ENCODE measurements around the gene TTC39B. TPM values are rescaled to one million over a fixed set of nuclear protein-coding genes. Genes with fewer than 3 reads are reported as not detected.
"Not testable (repeated sequence)": the region's sequence is repeated elsewhere in the genome, so short reads cannot be mapped to it uniquely, and the experiment has no call there.

TTC39B gene
- total RNA-seq, 1 donor from 2014 or later: 4.9 TPM

DNA sequence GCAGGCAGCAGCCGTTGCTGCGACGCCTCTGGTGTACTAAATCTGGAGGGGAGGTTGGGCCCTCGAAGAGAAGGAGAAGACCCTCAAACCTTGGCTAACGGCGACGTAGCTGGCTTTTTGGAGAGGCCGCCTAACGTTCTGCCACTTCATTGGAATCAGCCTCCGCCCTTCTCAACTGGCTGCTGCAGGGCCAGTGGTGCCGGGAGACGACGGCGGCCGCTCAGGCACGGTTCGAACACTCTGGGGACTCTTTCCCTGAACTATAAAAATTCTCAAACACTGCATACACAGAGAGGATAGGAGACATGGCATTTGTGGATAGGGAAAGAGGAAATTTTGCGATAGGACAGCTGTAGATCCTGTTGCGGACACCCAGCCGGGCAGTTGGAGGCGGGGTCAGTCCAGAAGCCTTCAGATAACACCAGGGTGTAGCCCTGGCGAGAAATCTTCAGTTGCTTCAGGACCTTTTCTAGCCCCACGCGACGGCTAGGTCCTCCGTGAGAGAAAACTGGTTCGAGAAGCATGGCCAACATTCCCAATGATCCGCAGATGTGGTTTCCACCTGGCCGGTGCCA lies 74.2 kb downstream of the TTC39B start:
- not testable (repeated sequence) for DNase-seq (ENCODE audit: low spot score in 2 of 2); FAIRE-seq

DNA sequence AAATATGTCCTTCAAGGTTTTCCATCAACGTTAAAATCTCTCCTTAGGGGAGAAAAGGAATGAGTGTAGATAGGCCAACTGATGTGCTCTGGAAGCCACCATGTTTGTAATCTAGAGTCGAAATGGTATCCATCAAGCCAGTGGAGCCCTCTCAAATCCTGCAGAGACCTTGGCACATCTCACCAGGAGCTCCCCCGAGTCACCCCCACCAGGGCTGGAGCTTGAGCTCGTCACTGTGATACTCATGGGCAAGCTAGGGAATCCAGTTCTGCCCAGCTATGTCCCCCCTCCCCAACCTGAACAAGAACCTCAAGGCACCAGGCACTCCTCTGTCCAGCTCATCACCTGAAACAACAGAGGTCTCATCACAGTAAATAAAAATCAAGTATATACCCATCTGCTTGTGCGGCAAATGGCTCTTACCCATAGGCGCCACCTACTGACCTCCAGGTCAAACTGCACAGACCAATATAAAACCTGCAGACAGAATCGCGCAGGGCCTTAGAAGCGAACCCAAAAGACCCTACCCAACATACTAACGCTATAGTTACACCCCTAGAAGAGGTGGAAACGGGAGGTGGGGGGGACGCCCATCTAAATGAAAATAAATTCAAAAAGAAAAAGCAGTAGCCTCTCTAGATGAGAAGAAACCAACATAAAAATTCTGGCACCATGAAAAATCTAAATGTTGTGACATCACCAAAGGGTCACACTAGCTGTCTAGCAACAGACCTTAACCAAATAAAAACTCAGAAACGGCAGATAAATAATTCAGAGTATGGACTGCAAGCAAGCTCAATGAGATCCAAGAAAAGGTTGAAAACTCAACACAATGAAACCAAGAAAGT lies 75.0 kb downstream of the TTC39B start:
- FAIRE-seq (no peak), DNase-seq (ENCODE audit: low spot score in 2 of 2) (no peak)

DNA sequence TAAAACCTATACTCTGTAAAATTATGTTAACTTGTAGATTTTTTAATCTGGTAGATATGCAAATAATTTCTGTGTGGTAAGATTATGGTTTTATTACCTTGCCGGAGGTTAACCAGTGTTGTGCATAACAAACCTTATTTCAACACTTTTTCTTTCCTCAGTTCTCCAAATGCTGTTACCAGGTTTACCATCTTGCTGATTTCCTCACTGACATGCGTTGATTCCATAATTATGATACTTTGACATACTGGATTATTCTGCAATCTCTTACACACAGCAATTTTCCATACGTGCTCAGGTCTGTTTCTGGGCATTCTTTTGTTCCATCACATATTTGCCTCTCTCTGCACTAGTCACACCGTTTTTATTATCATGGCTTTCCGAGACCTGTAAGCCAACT lies 77.6 kb downstream of the TTC39B start:
- FAIRE-seq: no peak
- DNase-seq (ENCODE audit: low spot score in 2 of 2): no peak

DNA sequence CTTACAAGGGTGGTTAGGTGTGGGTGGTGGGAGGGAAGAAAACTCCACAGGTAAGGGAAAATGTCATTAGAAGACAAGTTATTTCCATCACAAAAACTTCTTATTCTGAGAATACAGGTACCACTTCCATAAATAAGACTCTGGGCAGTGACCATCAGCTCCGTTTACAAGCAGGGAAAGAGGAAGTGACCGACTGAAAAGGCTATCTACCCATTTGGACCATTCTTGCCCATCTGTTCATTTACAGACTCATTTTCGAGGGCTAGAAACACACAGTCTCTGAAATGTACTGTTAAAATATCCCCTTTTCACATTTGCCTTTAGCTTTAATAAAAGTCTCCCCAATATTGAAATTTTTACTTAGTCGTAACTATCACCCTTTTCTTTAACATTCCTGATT lies 79.5 kb downstream of the TTC39B start:
- FAIRE-seq: no peak

DNA sequence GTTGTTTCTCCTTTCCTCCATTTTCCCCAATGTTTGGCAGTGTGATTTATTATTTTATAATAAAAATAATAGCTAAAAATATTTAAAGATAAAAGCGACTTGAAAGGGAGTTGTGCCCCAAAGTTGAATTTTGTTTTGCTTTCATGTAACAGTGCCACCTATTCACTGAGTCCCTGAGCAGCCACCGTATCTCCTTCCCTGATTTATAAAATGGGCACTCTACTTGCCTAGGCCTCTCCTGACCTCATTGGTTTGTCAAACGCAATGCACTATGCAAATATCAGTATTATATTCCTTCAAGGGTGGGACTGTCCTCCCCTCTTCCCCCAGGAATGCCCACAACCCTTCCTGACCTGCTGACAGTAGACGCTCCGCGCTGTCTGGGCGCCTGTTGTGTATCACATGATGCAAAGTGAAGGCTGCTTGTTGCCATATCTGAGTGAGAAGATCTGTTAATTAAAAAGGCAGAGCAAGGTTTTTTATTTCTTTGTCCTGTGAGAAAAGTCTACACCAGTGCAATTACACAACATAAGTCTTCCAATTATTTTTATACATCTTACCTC lies 81.4 kb downstream of the TTC39B start:
- DNase-seq (ENCODE audit: low spot score in 2 of 2): no peak
- no peak for FAIRE-seq

More for the DNA sequence above, 79.5 kb downstream of the TTC39B start:
- no peak for DNase-seq (ENCODE audit: low spot score in 2 of 2)

DNA sequence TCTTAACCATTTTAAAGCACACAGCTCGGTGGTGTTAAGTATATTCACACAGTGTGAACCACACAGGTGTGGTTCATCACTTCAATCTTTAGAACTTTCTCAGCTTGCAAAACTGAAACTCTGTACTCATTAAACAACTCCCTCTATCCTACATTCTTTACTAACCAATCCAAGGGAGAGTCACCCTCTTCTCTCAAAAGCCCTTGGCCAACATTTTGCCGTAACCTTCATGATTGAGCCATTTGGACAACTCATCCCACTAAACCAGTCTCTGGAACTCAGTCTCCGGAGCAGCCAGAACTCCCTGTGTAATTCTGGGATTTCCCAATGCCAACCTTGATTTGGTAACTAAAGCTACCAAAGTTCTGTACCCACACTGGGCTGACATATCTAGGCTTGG lies 84.7 kb downstream of the TTC39B start:
- DNase-seq (ENCODE audit: low spot score in 2 of 2) (no peak), FAIRE-seq (no peak)

DNA sequence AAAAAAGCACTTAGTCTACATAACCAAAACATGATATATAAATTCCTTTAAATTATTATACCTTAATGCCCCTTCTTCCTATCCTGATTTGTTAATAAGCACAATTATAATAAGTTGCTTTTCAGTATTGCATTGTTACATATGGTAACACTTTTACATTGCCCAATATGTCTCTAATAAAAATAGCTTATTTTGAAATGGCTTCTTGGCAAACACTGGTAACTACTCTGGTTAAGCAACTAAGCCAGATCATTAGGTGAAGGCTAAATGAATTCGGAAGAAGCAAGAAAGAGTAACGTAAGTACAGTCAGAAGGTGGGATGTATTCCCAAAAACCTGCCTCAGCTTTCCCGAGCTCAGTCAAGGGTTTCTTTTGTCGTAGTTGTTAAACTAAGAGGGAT lies 85.3 kb downstream of the TTC39B start:
- DNase-seq (ENCODE audit: low spot score in 2 of 2) (no peak), FAIRE-seq (no peak)

DNA sequence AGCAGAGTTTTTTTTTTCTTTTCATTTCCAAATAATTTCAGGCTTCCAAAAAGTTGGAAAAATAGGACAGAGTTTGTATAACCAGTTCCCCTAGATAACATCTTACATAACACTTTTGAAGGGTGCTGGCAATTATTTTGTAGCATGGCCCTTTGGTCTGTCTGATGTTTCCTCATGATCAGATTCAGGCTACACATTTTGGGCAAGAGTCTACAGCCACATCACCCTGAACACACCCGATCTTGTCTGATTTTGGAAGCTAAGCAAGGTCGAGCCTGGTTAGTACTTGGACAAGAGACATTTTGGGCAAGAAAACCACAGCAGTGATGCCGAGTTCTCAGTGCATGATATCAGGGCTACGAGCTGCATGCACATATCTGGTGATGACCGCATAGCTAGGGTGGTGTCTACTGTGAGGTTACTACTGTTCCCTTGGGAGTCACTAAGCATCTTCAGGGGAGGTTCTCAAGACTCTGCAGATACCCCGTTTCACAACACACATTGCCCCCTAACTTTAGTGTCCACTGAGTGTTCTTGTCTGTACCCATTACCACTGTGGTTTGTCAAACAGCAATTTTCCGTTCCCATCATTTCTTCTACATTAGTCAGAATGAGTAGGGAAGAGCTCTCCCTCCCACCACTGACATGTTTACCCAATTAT lies 86.2 kb downstream of the TTC39B start:
- DNase-seq (ENCODE audit: low spot score in 2 of 2) (no peak), FAIRE-seq (no peak)

DNA sequence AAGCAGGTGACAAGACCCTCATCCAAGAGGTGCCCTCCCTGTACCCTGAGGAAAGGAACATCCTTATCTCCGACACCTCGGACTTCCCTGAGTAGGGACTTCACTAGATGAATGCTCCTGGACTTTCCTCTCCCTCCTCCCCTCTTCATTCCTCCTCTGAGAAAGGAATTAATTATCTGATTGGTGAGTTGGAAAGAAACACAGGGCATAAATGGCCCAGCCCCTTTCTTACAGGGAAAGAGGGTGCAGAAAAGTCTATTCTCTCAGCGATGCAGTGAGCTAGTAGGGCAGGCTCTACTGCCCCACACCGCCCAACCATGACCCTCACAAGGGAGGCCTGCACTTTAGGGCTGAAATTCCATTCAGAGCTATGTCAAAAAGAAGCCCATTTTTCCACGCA lies 87.5 kb downstream of the TTC39B start:
- DNase-seq (ENCODE audit: low spot score in 2 of 2) (no peak), FAIRE-seq (no peak)

DNA sequence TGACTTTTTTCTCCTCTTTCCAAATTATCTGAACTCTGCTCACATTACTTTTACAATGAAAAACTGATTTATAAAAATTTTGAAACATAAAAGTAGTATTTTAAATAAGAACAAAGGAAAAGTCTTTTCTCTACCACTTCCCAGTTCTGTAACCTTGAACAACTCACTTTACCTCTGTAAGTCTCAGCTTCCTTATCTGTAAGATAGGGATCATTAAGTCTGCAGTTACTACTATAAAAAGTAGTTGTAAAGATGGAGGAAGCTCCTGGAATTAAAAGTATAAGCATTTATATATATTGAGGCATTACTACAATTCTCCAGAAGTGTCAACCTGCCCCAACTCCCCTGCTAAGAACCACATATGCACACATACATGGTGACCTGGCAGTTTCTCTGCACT lies 88.0 kb downstream of the TTC39B start:
- no peak for FAIRE-seq
- no peak for DNase-seq (ENCODE audit: low spot score in 2 of 2)

DNA sequence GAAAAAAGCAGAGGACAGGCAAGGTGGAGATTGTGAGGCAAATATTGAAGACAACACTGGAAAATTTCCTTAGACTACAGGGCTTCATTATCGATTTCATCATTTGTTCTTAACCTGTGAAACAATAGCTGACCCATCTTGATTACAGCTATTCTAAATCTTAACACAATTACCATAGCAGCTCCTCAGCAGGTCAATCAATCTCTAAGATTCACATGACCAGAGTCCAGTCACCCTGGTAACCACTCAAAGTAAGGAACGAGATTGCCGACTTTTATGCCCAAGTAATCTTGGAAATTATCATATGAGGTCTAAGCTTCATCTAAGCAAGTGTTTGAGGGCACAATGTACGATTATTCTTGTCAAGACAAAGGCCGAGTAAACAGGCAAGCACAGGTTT lies 93.8 kb downstream of the TTC39B start:
- FAIRE-seq (no peak), DNase-seq (ENCODE audit: low spot score in 2 of 2) (no peak)

DNA sequence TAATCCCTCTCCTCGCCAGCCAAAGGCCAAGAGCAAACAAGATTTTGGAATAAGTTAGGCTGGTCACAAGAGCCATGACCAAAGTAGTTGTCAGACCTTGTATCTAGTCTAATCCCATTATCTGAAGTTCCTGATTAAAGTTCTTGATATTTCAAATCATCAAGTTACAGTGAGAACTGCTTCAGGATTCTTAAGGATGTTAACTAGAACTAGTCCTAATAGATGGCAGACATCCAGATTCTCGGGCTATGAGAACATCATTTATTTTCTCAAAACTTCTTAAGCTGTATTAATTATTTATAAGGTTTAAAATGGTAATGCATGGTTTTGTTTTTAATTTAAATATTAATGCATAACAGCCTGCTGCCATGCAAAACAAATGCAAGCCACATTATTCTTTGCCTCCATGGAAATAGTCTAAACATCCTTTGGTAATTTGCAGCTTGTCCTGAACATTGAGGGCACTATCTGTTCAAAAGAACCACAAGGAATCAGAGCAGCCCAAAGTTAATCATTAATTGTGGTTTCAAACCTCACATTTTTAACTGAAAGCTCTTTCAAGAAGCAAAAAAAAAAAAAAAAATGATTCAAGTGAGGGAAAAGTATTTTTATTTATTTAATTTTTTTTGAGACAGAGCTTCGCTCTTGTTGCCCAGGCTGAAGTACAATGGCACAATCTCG lies 95.1 kb downstream of the TTC39B start:
- DNase-seq (ENCODE audit: low spot score in 2 of 2) (no peak), FAIRE-seq (no peak)

DNA sequence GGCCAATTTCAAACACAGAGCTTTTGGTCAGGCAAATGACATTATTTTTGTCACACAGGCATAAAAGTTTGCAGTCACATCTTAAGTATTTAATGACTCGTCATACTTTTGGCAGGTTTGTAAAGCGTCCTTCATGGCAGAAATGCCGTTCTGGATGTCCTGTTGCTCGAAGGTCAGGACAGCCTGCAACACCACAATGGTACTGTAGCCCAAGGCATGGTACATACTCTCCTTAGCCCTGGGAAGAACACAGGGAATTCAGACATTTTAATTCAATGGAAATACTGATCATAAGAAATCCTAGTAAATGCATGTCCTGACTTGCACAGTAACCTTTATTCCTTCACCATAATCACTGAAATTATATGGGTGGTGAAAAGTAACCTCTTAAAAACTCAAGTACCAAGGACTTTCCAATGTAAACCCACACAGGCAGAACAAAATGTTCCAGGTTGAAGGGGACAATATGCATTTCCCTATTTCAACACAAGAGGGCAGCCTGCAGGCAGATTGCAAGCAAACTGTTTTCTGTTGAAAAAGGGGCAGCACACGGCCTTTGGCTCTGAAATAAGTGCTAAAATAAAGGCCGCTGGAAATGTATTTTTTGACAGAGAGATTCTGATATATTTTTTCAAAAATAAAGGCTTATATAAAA lies 95.7 kb downstream of the TTC39B start:
- peak; percentile 51 for FAIRE-seq

DNA sequence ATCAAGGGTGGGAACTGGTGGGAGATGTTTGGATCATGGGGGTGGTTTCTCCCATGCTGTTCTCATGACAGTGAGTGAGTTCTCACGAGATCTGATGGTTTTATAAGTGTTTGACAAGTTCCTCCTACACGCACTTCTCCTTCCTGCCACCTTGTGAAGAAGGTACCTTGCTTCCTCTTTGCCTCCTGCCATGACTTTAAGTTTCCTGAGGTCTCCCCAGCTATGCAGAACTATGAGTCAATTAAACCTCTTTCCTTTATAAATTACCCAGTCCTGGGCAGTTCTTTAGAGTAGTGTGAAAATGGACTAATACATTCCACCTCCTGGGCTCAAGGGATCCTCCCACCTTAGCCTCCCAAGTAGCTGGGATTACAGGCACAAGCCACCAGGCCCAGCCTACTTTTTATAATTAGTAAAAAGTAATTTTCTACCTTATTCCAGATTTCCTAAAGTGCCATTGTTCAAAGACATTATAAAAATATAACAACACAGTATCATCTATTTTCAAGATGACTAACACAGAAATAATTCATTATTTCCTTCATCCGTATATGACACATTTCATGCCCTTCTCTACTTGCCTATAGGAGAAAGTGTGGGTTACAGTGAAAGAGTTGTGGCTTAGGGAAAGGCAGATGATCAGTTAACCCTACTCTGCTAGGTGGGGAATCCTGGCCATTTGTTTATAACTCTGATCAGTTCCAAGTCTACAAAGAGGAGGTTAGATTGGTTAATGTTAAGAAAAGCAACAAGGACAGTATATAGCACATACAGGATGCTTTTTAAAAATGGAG lies 99.9 kb downstream of the TTC39B start:
- DNase-seq (ENCODE audit: low spot score in 2 of 2): no peak
- no peak for FAIRE-seq

More for the DNA sequence above, 95.7 kb downstream of the TTC39B start:
- DNase-seq (ENCODE audit: low spot score in 2 of 2): peak in 1 of 2 donors; percentile 44

DNA sequence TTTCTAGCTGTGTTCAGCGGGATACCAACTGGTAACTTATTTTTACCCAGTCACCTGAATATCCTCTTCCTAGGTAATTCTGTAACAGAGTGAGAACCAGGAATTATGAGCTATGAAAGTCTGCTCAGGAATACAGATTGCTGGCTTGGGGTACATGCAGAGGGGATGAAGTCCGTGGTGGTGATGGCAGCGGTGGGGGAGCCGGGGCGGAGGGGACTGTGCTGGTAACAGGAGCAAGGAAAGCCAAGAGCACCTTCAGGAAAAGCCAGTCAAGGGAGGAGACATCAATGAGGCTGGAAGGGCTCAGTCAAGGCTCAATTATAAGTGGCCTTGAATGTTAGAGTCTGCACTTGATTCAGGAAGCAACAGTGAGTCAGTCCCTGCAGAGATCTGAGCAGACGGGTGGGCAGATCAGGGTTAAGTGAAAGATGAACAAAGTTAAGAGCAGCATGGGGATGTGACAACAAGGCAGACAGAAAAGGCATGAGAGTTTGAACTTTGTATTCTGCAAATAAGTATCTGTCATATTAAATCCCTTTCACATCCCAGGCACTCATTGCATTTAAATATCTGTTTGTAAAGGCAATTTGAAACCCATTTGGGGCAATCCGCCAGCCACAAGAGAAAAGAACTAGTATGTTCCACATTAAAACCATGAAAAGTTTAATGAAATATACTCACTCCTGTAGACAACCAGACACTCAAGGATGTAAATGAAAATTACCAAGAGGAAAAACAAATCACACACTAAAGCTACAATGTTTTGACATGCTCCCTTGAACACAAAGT lies 101.2 kb downstream of the TTC39B start:
- DNase-seq (ENCODE audit: low spot score in 2 of 2) (no peak), FAIRE-seq (no peak)

DNA sequence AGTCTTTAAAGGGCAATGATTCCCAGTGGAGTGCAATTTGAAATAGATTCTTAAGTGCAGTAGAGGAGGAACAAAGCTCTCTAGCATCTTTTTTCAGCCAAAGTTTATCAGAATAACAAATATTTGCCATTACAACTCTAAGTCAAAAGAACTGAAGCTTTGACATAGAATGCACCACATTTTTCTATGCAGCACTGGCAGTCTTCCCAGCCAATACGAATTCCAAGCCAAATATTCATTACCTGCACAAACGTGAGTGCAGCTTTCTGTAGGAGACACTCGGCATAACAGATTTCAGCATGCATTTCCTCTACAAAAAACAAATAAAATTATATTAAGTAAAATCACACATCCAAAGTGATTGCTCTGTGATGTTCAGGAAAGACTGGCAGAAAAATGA lies 103.4 kb downstream of the TTC39B start:
- DNase-seq (ENCODE audit: low spot score in 2 of 2): no peak
- no peak for FAIRE-seq

DNA sequence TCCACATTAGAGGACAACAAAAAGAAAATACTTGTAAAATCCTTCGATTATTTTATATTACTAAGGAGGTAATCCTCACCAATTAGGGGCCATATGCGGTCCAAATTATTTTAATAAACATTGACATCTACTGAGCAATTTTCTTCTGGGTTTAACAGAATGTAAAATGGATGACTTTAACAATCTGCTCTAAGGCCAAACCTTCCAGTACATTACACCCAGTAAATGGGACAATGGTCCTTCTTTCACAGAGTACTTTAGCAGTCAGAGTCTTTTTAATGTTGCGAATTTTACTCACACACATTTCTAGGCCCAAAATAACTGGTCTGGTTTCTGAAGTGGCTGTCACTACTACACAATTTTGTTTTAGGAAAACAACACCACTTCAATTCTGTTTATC lies 106.9 kb downstream of the TTC39B start:
- FAIRE-seq (no peak), DNase-seq (ENCODE audit: low spot score in 2 of 2) (no peak)

DNA sequence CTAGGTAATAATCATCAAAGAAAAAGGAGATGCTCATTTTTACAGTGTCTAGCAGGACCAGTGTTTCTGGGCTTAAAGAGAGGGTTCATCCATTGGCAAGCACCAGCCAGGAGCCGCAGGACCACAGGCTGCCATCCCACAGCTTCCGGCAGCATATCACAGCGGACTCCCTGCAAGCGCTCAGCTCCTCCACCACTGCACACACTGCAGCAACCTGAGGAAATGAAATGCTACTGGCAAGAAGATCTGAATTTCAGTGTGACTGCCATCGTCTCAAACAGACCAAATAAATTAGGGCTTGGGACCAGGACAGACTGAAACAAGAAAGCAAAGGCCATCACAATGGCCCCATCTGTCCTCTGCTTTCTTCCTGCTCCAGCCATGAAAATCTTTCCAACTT lies 114.2 kb downstream of the TTC39B start:
- DNase-seq (ENCODE audit: low spot score in 2 of 2) (no peak), FAIRE-seq (no peak)

DNA sequence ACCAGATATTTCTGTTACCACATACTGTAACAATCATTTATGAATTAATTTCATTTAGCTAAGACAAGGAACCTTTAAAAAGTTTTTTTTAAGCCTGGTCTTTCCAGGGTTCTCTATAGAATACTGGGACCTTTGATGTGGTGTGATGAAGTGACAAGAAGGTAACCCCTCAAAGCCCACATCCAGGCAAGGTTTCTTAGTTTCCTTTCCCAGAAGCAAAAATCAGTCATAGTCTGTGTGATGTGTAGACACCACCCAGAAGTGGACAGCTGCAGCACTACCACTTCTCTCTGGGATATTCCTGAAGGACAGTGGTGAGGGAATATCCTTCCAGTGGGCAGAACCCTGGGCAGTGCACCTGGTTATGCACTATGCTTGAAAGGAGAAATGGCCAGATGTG lies 115.6 kb downstream of the TTC39B start:
- DNase-seq (ENCODE audit: low spot score in 2 of 2): no peak
- FAIRE-seq: no peak

Data from frontal cortex (tissue), 4 donors.